Stimulated activated CD4-positive, alpha-beta T cell treated with anti-CD3 and anti-CD28 coated beads, Interleukin-2, amount 100 ng/mL, for 48 hours (primary cell): ENCODE results near the gene IL10.
"Not testable (repeated sequence)": the region's sequence is repeated elsewhere in the genome, so short reads cannot be mapped to it uniquely, and the experiment has no call there.

Experiments
- DNase-seq, 2 donors: peaks; one replicate each; pipeline ENCODE4 v3.0.0-alpha.2; 2020

Gene IL10

DNA sequence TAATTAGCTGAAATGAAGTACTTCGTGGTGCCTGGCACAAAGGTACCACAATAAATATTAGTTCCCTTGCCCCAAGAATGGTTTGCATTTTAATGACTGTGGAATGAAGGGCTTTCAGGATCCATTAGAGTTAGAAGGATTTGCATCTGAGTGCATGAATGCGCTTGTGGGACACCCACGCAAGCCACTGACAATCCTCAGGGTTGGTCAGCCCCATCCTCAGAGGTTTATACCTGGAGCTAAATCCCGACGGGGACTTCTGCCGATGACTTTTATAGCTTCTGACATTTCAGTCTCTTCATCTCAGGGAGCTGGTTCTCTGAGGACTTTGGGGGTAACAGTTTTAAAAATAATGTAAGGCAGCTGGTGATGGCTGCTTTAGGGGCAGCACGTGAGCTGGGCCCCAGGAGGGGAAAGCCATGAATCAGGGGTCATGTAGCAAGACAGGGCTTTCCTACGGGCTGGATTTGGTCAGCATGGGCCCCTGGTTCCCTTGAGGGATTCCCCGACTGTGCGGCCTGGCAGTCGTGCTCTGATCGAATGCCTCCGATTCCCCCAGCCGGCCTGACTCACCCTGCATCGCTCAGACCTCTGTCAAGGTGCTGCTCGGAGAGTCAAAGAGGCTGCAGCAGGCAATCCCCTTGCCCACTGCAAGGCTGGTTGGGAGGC lies 20.8 kb upstream of the IL10 start:
- DNase-seq, result no peak

DNA sequence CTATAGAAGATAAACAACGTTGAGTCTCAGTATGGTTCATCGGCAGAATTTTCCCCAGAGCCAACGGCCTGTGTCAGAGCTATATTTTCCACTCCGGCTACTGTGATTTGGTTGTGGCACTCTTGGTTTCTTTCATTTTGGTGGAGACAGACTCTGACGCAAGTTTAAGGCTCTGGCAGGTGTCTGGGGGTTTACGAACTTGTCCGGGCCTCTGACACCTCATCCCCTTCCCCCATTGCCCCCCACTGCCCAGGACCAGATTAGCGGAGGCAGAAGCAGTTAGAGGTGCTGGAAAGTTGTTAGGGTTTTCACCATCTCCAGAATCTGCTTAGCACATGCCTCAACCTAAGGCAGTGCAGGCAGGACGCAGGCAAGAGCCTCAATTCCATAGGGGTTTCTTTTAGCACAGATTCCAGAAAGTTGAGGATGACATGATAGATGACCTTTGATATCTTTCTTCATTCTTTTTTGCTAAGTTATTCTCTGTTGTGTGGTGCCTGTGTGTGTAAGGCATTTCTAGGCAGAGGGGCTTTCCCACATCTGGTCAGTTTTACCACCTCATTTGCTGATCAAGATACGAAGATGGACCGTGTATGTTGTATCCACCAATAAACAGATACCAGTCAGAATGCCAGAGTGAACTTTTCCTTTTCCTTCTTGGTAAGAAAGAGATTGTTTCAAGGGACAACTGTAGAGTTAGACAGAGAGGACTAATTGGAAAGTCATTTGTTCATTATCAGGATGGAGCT lies 18.4 kb upstream of the IL10 start:
- no peak for DNase-seq

DNA sequence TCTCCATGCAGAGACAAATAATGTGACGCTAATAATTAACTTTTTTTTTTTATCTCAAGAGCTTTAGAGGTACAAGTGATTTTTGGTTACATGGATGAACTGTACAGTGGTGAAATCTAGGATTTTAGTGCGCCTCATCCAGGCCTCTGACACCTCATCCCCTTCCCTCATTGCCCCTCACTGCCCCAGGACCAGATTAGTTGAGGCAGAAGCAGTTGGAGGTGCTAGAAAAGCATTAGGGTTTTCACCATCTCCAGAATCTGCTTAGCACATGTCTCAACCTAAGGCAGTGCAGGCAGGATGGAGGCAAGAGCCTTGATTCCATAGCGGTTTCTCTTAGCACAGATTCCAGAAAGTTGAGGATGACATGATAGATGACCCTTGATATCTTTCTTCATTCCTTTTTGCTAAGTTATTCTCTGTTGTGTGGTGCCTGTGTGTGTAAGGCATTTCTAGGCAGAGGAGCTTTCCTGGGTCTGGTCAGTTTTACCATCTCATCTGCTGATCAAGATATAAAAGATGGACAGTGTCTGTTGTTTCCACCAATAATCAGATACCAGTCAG lies 16.3 kb upstream of the IL10 start:
- DNase-seq, result no peak

DNA sequence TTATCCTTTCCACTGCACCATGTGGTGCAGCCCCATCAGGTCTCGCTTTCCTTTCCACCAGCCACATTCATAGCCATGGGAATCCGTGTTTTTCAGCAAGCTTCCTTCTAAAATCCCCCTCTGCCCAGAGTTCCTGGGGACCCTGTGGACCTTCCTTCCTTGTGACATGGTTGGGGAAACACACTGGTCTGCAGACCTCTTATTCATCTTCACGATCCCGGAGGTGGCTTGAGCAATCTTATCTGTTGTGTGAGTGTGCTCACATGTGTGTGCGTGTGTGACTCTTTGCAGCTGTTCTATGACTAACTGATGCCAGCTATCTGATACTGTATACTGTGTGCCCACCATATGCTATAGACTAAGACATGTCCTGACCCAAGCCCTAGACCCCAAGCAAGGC lies 15.6 kb upstream of the IL10 start:
- no peak for DNase-seq

DNA sequence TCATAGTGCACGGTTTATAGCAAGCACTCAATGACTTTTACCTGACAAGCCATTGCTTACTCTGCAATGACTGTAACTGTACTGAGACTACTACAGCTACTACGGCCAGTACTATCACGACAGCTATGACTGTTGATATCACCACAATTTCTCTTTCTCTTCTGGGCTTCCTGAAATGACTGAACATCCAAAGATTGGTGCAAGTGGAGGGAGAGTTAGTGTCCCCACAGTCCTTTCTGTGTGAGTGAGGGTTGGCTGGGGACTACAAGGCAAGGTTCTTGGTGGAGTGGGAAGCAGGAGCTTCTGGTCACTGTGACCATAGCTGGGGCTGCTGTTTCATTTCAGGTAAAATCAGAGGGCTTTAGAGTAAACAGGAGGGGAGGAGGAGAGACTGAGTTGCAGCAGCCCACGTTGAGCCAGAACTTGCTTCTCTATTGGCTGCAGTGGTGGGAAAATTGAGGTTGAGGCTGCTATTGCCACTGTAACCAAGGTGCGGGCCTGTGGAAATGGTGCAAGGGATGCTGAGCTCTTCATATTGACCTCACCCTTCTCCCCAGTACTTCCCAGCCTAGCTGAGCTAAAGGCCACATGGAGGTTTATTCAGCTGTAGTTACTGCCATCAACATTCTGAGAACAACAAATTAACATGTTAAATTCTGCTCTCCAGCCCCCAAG lies 14.1 kb upstream of the IL10 start:
- no peak for DNase-seq

DNA sequence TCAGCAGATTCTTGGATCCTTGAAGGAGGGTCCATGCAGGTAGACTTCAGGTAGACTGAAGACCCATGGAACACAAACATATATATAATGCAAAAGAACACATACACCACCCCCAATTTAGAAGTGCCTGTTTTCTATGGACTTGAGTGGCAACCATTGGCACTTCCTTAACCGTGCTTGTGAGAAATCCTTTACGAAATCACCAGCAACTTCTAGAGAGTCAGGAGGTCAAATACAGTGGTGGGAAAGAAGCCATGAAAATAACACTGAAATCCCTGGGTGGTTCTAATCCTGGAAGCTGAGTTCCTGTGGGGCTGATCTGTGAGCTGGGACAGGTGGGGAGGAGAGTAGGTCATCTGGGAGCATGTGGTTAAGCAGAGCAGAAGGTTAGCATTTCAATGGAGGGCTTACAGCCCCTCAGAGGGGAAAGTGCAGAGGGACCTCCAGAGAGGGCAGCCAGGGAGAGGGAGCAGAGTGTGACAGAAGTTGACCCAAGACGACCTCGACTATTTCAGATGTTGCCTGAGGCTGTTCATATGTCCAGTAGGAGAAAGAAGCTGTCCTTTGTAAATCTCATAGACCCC lies 13.0 kb upstream of the IL10 start:
- DNase-seq, result no peak

DNA sequence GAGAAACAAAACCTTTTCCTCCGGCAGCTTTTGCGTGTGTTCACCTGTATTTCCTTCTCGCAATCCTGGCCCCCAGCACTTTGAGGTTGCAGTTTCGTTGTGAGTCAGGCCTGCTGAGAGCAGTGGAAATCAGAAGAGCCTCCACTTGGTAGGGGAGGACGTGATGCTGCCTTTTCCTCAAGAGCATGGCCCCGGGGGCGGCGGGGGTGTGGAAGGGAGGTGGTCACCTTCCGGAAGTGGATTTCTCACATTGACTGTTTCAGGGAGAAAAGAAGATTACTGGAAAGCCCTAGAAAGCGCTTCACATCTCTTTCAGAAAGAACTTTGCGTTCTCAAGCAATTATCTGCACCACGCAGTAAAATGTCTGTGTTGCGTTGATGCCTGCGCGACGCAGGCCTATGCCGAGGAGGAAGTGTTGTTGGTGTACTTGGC lies 12.2 kb upstream of the IL10 start:
- DNase-seq, result peak; percentile 82 to 84

DNA sequence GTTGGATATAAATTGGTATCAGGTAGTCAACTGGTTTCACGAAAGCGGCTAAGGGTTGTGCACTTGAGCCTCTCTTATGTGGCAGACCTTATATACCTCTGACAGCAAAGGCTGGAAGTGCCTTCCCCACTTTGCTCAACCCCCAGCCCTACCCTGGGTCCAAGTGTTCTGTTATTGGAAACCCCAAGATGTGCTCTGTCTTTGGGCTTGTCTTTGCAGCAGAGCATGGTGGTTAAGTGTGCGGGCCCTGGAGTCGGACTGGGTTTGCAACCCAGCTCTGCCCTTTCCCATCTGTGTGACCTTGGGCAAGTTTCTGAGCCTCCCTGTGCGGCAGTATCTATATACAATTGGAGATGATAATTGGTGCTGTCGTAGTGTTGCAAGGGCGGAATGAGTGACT lies 11.2 kb upstream of the IL10 start:
- DNase-seq, result no peak

DNA sequence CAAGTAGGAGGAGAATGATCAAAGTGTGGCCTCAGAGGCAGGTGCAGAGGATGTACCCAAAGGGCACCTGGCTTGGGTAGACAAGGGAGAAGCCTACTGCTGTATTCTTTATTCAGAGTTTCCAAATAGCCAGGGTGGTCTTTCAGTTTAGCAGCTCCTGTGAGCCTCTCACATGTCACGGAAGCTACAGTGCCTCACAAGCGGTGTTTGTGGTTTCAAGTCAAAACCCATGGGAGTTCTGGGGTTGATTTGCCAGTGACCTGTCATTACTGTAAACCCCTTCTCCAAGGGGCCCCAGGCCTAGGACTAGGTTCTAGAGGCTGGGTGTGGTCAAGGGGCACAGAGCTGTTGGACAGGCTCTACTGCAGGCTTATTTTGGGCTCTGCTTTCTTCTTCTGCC lies 10.2 kb upstream of the IL10 start:
- no peak for DNase-seq

DNA sequence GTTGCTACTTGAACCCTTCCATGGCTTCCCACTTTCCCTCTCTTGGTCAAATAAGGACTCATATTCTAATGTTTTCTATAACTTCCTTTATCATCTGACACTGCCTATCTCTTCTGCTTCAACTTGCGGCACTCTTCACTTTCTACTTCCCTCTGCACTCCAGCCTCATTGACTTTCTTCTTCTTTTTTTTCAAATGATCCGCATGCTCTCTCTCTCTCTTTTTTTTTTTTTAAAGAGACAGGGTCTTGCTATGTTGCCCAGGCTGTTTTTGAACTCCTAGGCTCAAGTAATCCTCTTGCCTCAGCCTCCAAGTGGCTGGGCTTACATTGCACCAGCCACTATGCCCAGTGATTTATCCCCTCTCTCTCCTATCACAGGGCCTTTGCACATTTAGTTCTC lies 7.3 kb upstream of the IL10 start:
- DNase-seq, result no peak

DNA sequence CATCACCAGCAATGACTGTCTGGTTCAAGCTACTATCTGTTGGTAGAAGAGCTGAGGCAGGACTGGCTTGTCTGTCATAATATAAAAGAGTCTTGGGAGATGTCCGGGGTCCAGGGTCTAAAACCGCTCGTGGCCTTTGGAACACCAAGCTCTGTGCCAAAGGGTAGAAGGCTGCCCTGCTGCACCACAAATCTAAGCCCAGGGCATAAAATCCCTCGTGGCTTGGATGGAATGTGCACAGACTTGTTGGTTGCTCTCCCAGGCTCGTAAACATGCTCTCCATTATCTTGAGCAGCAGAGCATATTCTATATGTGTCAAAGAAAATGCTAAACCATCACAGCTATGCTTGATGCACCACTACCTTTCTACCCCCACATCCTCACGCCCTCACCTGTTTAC lies 6.6 kb upstream of the IL10 start:
- not testable (repeated sequence) for DNase-seq

DNA sequence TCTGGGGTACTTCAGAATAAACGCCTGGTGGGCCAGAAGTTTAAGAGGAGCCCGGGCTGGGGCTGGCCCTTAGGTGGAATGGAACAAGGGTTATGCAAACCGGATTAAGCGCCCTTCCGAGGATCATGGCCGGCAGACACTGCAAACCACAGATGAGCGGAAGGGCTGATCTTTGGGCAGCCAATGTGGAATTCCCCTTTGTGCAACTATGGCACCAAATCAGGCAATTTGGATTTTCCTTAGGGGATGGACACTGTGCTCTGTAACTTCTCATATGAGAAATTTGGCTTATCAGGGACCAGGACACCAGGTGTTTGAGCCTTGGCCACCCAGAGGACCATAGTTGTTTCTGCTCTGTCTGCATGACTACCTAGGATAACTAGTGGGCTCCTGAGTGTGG lies 5.7 kb upstream of the IL10 start:
- DNase-seq, result no peak

DNA sequence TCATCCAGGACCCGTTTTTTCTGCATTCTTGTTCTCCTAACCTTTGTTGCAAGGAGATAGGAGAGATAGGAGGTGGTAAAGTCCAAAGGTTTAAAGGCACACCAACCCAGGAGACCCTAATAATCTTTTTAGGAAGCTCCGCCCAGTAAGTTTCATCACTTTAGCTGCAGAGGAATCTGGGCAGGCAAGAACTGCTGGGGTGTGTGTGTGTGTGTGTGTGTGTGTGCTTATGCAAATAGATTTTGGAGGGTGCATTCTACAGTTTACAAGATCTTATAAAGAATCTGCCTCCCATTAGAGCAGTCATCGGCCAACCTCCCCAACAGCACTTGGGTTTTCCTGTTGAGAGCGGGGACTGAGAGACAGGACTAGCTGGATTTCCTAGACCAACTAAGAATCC lies 3.9 kb upstream of the IL10 start:
- DNase-seq, result no peak

DNA sequence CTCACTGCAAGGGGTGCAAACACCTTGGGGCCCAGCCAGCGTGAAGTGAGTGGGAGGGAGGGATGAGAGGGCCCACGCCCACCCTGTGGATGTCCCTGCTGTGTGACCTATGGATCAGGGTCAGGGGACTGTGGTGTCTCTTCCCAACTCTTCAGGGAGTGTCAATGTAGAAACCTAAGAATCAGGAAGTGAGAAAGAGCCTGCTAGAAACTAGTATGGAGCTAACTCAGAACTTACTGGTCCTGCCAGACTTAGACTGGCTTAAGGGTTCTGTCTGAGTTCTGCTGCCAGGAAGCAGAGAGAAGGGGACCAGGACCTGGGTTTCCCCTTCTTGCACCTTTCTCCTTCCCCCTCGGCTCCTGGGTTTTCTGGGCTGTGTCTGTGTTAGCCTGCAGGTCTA lies 1.8 kb upstream of the IL10 start:
- no peak for DNase-seq

DNA sequence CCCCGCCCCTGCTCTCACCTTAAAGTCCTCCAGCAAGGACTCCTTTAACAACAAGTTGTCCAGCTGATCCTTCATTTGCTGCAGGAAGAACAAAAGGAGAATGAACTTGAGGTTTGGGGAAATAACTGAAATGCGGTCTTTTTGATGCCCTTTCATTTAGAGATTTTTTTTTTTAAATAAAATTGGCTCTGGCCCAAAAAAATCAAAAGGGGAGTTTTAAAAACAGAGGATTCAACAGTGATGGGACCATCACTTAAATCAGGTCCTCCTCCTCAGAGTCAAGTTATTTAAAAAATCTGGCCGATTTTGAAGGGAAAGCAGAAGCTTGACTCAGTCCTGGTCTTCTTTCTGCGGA lies 979 bp downstream of the IL10 start:
- no peak for DNase-seq

DNA sequence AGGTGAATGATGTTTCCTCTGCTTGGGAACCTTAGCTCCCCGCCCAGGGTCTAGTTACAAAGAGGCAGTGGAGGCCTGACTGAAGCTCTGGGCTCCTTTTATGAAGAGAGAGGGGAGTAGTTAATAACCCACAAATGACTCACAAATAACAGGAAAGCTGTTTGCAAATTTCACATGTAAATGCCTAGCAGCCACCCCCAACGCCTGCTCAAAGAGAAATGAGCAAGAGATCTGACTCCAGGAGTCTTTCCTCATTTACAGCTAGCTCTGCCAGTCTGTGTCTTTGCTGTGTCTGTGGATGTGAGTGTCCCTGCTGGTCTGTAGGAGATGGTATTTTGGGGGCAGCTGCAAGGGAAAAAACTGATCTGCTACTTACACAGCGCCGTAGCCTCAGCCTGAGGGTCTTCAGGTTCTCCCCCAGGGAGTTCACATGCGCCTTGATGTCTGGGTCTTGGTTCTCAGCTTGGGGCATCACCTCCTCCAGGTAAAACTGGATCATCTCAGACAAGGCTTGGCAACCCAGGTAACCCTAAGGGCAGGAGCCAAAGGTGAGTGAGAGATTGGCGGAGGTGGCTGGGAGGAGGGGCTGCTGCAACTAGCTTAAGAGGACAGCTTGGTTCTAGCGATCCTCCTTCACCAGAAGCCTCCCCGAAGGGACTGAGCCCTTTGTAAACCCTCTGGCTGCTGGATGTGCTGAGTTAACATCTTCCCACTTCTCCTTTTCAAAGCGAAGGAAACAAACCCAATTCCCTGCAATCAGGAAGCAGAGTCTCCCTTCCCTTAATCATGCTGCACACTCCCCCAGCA lies 1.6 kb downstream of the IL10 start, which contains the start of gene IL19:
TSS of gene IL19 (plus strand) at position 243 of the 807 bp plus-strand sequence. CDS start 65,890 bp downstream, outside the sequence.
- no peak for DNase-seq

DNA sequence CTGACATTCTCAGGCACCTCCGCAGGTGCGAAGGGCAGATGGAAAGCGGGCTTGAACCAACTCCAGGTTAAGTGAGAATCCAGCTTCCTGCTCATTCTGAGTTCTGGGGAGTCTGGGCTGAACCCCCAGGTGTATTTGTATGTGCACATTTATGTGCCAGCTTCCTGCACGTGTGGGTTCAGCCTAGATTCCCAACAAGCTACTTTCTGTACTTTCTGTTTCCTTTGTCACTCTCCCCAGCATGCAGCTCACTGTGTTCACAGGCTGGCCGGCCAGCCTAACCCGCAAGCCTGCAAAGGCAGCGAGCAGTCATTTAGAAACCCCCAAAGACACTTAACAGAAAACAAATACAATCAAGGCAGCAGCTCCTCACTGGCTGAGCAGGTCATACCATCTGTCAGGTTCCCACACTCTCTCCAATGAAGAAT lies 3.0 kb downstream of the IL10 start:
- peak; percentile 41 to 49 for DNase-seq

DNA sequence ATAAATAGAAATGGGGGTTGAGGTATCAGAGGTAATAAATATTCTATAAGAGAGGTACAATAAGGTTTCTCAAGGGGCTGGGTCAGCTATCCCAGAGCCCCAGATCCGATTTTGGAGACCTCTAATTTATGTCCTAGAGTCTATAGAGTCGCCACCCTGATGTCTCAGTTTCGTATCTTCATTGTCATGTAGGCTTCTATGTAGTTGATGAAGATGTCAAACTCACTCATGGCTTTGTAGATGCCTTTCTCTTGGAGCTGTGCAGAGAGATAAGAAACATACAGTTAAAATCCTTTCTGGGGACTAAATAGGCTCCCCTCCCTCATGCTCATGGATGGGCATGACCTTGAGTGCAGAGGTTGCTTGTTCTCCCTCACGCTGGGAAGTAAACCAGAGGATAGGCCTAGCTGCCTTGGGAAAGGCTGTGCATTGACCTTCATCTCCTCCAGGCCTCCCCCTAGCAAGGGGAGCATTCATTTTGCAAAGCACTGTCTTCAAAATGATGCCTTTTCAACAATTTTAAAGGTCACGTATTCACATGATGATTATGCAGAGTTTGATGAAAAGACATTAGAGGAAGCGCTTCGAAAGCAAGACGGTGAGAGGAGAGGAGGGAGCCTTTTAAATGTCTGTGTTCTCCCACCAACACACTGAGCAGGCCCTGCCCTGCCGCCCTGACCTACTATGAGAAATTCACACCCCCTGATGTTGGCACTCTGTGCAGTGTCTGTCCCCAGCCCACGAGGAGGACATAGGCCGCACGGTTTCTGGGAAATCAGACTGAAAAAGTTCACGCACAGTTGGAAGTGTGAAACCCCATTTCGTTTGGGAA lies 3.6 kb downstream of the IL10 start:
- DNase-seq, result no peak

DNA sequence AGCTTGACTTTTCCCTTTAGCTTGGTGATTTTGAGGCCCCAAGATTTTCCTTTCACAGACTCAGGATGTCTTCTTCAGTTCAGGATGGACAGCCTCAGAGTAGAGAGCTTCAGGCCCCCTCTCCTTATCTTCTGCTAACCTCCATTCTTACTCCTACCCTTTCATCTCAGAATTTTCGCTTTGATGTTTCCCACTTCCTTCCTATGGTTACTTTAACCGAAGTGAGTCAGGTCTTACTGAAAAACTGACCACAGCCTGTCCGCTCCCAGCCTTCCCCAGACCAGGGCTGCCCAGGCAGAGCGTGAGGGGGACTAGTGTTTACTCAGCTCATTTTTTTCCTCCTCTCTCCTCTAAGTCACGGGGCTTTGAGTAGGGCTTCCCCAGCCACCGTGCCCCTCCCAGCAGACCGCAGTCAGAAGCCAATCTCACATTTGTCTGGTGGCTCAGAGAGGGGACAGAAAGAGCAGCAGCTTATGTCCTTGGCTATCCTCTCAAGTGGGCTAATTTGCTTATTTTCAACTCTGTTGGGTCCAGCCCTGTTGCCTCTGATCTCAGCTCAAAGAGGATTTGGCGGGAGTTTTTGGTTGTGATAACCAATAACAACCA lies 5.9 kb downstream of the IL10 start:
- peak in 1 of 2 donors; percentile 42 for DNase-seq

DNA sequence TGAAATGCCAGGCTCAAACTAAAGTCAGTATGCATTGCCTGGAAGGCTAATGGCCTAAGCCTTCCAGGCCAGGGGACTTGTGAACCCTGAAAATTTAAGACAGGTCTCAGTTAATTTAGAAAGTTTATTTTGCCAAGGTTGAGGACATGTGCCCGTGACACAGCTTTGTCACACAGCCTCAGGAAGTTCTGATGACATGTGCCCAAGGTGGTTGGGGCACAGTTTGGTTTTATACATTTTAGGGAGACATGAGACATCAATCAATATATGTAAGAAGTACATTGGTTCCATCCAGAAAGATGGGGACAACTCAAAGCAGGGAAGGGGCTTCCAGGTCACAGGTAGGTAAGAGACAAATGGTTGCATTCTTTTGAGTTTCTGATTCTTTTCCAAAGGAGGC lies 6.5 kb downstream of the IL10 start:
- not testable (repeated sequence) for DNase-seq

DNA sequence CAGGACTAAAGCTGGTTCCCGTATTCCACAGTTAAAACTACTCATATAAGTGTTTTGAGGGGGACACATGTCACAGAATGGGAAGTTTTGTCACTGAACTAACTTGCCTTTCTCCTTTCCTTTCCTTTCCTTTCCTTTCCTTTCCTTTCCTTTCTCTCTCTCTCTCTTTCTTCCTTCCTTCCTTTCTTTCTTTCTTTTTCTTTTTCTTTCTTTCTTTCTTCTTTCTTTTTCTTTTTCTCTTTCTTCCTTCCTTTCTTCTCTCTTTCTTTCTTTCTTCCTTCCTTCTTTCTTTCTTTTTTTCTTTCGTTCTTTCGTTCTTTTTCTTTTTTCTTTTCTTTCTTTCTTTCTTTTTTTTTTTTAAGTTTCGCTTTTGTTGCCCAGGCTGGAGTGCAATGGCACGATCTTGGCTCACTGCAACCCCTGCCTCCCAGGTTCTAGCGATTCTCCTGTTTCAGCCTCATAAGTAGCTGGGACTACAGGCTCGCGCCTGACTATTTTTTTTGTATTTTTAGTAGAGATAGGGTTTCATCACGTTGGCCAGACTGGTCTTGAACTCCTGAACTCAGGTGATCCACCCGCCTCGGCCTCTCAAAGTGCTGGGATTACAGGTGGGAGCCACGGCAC lies 9.4 kb downstream of the IL10 start:
- not testable (repeated sequence) for DNase-seq
